Activated naive CD4-positive, alpha-beta T cell treated with anti-CD3 and anti-CD28 coated beads, Interleukin-2, amount 50 U/mL, for 72 hours (primary cell): ENCODE measurements around the gene LIF. TPM values are rescaled to one million over a fixed set of nuclear protein-coding genes. Genes with fewer than 3 reads are reported as not detected.

Experiments used
- ATAC-seq, 2 donors: fragments of 150-1000 bp; cut with Tn5 transposase; 2 replicates each; pipeline ENCODE4 v1.10.0; 2021; ENCODE audit warnings: mild to moderate bottlenecking in 2 of 2, moderate library complexity in 2 of 2
- DNase-seq, 2 donors: peaks; one replicate each; pipeline ENCODE4 v3.0.0; 2021 to 2022; ENCODE audit warnings: low spot score in 2 of 2
- H3K27ac Mint-ChIP-seq, 2 donors: one replicate each; pipeline ENCODE4 v1.8.0; 2022; ENCODE audit warnings: mild to moderate bottlenecking in 2 of 2, mixed read lengths in 2 of 2
- H3K36me3 Mint-ChIP-seq, 2 donors: one replicate each; pipeline ENCODE4 v1.8.0; 2022; ENCODE audit warnings: mixed read lengths in 2 of 2
- H3K9me3 Mint-ChIP-seq, 2 donors: one replicate each; pipeline ENCODE4 v1.8.0; 2022; ENCODE audit warnings: mixed read lengths in 2 of 2
- total RNA-seq, 2 donors: library from RNA; stranded (reverse); gene quantifications; one replicate each; pipeline ENCODE4 v1.2.3, GENCODE V29; 2022

The LIF gene
- total RNA-seq, 2 donors from 2014 or later, result 68.9 to 522 TPM

GRCh38 chr22:30253205-30253852, 6.8 kb upstream of the LIF start:
- DNase-seq, result no peak
- H3K9me3 Mint-ChIP-seq, result no peaks in the 10 kb centered on the region
- H3K27ac Mint-ChIP-seq, result no peak overlapping the region
- no peaks in the 10 kb centered on the region for H3K36me3 Mint-ChIP-seq
- no peak for ATAC-seq

- ATAC-seq (no peak), DNase-seq (no peak)
- no peaks in the 10 kb centered on the region for H3K9me3 Mint-ChIP-seq
- H3K36me3 Mint-ChIP-seq, result no peaks in the 10 kb centered on the region
- H3K27ac Mint-ChIP-seq, result no peak overlapping the region
Observed at GRCh38 chr22:30252411-30253204, 6.0 kb upstream of the LIF start.

GRCh38 chr22:30251711-30252110, 5.2 kb upstream of the LIF start:
- ATAC-seq, result no peak
- Mint-ChIP-seq H3K27ac (no peak overlapping the region), H3K9me3 (no peaks in the 10 kb centered on the region), H3K36me3 (peaks cover 0 to 2% of the 10 kb centered on the region in 2 donors)
- no peak for DNase-seq

- H3K9me3 Mint-ChIP-seq, result no peaks in the 10 kb centered on the region
- peak; percentile 27 to 77 for ATAC-seq
Observed at GRCh38 chr22:30250661-30251267, 4.2 kb upstream of the LIF start.

GRCh38 chr22:30250039-30250565, 3.5 kb upstream of the LIF start:
- DNase-seq (no peak), ATAC-seq (no peak)
- Mint-ChIP-seq H3K27ac (no peak overlapping the region), H3K36me3 (peaks cover 12 to 19% of the 10 kb centered on the region in 2 donors), H3K9me3 (no peaks in the 10 kb centered on the region)

More at GRCh38 chr22:30250661-30251267, 4.2 kb upstream of the LIF start:
- Mint-ChIP-seq H3K27ac (peak overlapping the region in 1 of 2 donors; percentile 50), H3K36me3 (peaks cover 6 to 12% of the 10 kb centered on the region in 2 donors)
- DNase-seq, result peak in 1 of 2 donors; percentile 77

- Mint-ChIP-seq H3K9me3 (no peaks in the 10 kb centered on the region), H3K27ac (no peak overlapping the region), H3K36me3 (peaks cover 20 to 26% of the 10 kb centered on the region in 2 donors)
- no peak for ATAC-seq
- no peak for DNase-seq
Observed at GRCh38 chr22:30249049-30250038, 2.8 kb upstream of the LIF start.

- H3K36me3 Mint-ChIP-seq, result peaks cover 28 to 35% of the 10 kb centered on the region in 2 donors
- DNase-seq (no peak), ATAC-seq (no peak)
- no peaks in the 10 kb centered on the region for H3K9me3 Mint-ChIP-seq
- peak overlapping the region; percentile 5 to 78 for H3K27ac Mint-ChIP-seq
Observed at GRCh38 chr22:30248484-30248883, 1.9 kb upstream of the LIF start.

GRCh38 chr22:30247974-30248373, 1.4 kb upstream of the LIF start:
- Mint-ChIP-seq H3K36me3 (peaks cover 28 to 40% of the 10 kb centered on the region in 2 donors), H3K9me3 (no peaks in the 10 kb centered on the region), H3K27ac (peak overlapping the region; percentile 5 to 96)
- DNase-seq, result no peak
- no peak for ATAC-seq

GRCh38 chr22:30247561-30247960, 1.0 kb upstream of the LIF start:
- H3K9me3 Mint-ChIP-seq, result no peaks in the 10 kb centered on the region
- H3K27ac Mint-ChIP-seq, result peak overlapping the region in 1 of 2 donors; percentile 96
- H3K36me3 Mint-ChIP-seq, result peaks cover 28 to 44% of the 10 kb centered on the region in 2 donors
- DNase-seq (no peak), ATAC-seq (no peak)

- ATAC-seq (peak; percentile 23 to 49), DNase-seq (peak in 1 of 2 donors; percentile 69)
- peak overlapping the region; percentile 96 to 97 for H3K27ac Mint-ChIP-seq
- peaks cover 28 to 45% of the 10 kb centered on the region in 2 donors for H3K36me3 Mint-ChIP-seq
- H3K9me3 Mint-ChIP-seq, result no peaks in the 10 kb centered on the region
Observed at GRCh38 chr22:30246814-30247376, 336 bp upstream of the LIF start.

- ATAC-seq (peak in 1 of 2 donors; percentile 56), DNase-seq (peak in 1 of 2 donors; percentile 78)
- no peaks in the 10 kb centered on the region for H3K9me3 Mint-ChIP-seq
- peaks cover 28 to 57% of the 10 kb centered on the region in 2 donors for H3K36me3 Mint-ChIP-seq
- H3K27ac Mint-ChIP-seq, result peak overlapping the region; percentile 97 to 98
Observed at GRCh38 chr22:30245181-30245984, 1.2 kb downstream of the LIF start.

GRCh38 chr22:30244641-30245040, 1.9 kb downstream of the LIF start:
- peaks cover 28 to 58% of the 10 kb centered on the region in 2 donors for H3K36me3 Mint-ChIP-seq
- peak overlapping the region; percentile 97 to 98 for H3K27ac Mint-ChIP-seq
- DNase-seq (no peak), ATAC-seq (no peak)
- no peaks in the 10 kb centered on the region for H3K9me3 Mint-ChIP-seq

- Mint-ChIP-seq H3K36me3 (peaks cover 28 to 58% of the 10 kb centered on the region in 2 donors), H3K27ac (peak overlapping the region; percentile 97 to 98), H3K9me3 (no peaks in the 10 kb centered on the region)
- DNase-seq (no peak), ATAC-seq (no peak)
Observed at GRCh38 chr22:30244066-30244465, 2.5 kb downstream of the LIF start.

- Mint-ChIP-seq H3K36me3 (peaks cover 28 to 58% of the 10 kb centered on the region in 2 donors), H3K27ac (peak overlapping the region; percentile 97 to 98), H3K9me3 (no peaks in the 10 kb centered on the region)
- ATAC-seq, result no peak
- no peak for DNase-seq
Observed at GRCh38 chr22:30243661-30244060, 2.9 kb downstream of the LIF start.
